Forelimb muscle (tissue), 1 donor: Measurements from ENCODE around the gene ANKRD33B. TPM values are rescaled to one million over a fixed set of nuclear protein-coding genes. Genes with fewer than 3 reads are reported as not detected.
"Not testable (repeated sequence)": the region's sequence is repeated elsewhere in the genome, so short reads cannot be mapped to it uniquely, and the experiment has no call there.

Experiments used
- DNase-seq: peaks from one replicate; pipeline ENCODE4 v3.0.0-alpha.2; 2013; ENCODE audit warnings: low read depth
- polyA plus RNA-seq: library from polyadenylated mRNA; unstranded; fragments of 120-200 nt; gene quantifications from one replicate; pipeline ENCODE4 v1.2.1, GENCODE V29; 2013; ENCODE audit not compliant: insufficient read length

The ANKRD33B gene
- polyA plus RNA-seq: 1.8 TPM

GRCh38 chr5:10563945-10564837 is at the start of gene ANKRD33B:
ANKRD33B (plus strand) TSS chr5:10564070; CDS start chr5:10564468, 398 bp downstream.
- no peak for DNase-seq

DNA sequence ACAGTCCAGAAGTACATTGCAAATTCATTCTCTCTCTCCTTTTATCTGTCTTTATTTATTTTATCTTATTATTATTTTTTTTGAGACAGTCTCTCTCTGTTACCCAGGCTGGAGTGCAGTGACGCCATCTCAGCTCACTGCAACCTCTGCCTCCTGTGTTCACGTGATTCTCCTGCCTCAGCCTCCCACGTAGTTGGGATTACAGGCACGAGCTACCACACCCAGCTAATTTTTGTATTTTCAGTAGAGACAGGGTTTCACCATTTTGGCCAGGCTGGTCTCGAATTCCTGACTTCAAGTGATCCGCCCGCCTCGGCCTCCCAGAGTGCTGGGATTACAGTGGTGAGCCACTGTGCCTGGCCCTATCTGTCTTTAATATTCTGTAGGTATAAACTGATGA is 49.3 kb upstream of the ANKRD33B start:
- DNase-seq: not testable (repeated sequence)

- no peak for DNase-seq
Measured at GRCh38 chr5:10515492-10515891, 48.4 kb upstream of the ANKRD33B start.

DNA sequence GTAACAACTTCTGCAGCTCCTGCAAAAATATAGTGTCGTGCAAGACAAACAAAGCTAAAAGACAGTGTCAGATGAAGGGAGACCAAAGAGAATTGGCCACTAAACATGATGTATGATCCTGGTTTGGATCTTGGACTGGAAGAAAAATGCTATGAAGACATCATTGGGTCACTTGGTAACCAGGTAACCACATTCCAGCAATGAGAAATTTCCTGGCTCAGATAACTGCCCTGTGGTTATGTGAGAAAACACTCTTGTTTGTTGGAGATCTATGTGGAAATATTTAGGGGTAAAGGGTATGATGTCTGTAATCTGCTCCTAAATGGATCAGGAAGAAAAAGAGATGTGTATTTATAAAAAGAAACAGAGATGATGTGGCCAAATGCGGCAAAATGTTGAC is 45.5 kb upstream of the ANKRD33B start:
- no peak for DNase-seq

GRCh38 chr5:10519729-10520128 is 44.1 kb upstream of the ANKRD33B start:
- DNase-seq: no peak

- DNase-seq: no peak
Measured at GRCh38 chr5:10520706-10521105, 43.2 kb upstream of the ANKRD33B start.

DNA sequence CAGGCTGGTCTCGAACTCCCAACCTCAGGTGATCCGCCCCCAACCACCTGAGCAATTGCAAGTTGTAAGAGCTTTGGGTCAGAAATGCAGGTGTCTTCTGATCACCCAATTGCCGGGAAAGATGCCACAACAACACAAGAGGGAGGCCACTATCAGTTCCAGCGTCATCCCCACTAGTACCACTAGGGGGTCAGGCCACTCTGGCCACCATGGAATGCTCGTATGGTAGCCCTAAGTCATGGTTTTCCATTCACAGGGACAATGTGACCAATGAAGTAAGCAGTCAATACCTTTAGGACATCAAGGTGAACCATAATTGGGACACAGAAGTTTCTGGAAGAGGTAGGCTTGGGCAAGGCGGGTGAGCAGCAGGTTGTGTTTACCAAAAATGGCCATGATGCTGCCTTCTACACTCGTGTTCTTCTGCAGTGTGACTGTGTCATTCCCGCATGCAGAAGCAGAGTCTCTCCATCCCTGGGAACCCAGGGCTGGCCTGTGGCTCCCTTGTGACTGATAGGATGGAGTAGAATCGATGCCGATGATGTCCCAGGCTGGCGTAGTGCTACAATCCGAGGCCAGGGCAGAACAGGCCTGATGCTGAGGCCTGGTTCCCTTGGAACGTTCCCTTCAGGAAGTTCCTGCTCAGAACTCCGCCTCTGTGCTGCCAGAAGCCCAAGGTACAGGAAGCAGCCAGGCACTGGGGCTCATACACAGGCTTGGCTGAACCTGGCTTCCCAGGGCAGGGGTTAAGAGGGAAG is 42.2 kb upstream of the ANKRD33B start:
- DNase-seq: no peak

DNA sequence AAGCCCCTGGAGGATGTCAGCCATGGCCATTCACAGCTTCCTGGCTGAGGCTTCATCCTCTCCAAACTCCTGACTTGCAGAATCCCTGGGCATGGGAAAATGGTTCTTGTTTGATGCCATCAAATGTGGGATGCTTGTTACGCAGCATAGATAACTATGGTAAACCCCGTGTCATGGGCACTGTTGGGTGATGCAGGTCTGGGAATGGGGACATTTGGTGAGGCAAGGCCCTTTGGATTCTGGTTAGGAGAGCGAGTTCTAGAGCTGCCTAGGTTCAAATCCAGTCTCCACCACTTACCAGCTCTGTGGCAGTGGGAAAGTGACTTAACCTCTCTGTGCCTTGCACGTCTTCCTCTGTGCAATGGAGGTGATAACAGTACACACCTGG is 41.7 kb upstream of the ANKRD33B start:
- DNase-seq: no peak

DNA sequence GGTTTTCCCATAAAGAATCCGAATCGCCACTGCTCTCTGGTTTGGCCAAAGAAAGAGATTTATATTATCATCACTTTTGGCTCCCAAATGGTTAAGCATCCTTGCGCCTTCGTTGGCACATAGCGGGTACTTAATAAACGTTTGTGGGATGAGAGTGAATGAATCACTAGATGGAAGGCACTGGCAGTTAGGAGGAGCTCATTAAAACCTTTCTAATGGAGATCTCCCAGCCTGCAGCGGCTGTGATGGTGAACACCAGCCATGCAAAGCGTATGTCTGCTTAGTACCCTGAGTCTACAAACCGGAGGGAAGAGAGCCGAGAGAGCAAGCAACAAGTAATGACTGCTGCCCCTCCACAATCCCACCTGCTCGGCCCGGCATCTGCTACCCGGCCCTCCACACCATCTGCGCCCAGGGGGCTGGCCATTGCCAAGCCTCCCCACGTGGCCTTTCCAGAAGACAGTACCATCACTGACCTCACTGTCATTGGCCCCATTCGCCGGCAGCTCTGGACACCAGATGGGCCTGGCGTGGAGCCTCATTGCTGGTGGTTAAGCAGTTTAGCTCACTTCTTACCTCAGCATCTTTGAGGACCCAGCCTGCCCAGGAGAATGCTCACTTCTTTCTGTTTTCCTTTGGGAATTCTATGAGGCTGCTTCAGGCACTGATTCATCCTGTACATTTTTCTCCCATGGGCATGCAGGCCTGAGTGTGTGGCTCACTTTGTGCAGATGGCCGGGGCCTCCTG is 39.3 kb upstream of the ANKRD33B start:
- no peak for DNase-seq

GRCh38 chr5:10525124-10525495 is 38.8 kb upstream of the ANKRD33B start:
- DNase-seq: no peak

- DNase-seq: no peak
Measured at GRCh38 chr5:10527281-10527950, 36.5 kb upstream of the ANKRD33B start.

- peak; percentile 43 for DNase-seq
Measured at GRCh38 chr5:10528056-10528816, 35.6 kb upstream of the ANKRD33B start.

- DNase-seq: no peak
Measured at GRCh38 chr5:10528827-10529226, 35.0 kb upstream of the ANKRD33B start.

DNA sequence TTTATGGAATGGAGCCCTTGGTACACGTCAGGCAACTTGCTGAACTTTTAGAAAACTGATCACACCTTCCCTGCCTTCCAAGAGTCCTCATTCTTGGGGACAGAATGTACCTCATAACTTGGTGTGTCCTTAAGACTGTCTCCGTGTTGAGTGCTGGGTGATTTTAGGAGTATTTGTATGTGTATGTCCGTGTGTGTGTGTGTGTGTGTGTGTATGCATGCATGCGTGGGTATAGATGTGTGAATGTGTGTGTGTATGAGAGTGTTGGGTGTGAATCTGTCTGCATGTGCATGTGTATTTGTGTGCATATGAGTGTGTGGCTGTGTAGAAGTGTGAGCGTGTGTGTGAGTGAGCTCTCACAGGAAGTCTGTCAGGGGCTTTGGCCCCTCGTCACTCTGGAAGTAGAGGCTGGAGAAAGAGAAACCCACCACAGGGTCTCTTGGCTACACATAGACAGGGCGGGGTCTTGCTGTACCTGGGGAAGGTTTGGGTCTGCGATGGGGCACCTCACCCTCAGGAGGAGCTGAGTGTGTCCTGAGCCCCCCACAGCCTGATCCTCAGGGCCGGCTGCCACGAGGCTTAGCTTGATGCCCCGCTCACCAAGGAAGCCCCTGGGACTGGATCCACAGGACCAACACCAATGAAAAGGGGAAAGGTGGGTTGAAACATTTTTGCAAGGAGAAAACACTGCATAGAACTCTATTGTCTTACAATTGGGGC is 33.1 kb upstream of the ANKRD33B start:
- no peak for DNase-seq

- no peak for DNase-seq
Measured at GRCh38 chr5:10532421-10532820, 31.4 kb upstream of the ANKRD33B start.

DNA sequence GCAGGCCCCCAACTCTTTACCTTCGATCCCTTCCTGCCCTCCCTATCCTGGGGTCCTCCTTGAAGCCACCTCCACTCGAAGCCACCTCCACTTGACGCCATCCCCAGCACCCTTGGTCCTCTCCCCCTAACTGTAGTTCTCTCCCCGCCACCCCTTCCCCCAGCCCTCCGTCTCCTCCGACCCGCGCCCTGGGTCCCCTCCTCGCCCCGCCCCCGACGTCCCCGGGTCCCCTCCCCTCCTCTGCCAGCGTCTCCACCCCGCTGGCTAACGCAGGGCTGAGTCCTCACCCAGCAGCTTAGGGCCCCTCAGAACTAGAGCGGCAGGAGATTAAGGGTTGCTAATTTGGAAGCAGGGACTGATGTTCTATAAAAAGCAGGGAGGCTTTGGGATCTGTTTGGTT is 30.6 kb upstream of the ANKRD33B start:
- DNase-seq: no peak

DNA sequence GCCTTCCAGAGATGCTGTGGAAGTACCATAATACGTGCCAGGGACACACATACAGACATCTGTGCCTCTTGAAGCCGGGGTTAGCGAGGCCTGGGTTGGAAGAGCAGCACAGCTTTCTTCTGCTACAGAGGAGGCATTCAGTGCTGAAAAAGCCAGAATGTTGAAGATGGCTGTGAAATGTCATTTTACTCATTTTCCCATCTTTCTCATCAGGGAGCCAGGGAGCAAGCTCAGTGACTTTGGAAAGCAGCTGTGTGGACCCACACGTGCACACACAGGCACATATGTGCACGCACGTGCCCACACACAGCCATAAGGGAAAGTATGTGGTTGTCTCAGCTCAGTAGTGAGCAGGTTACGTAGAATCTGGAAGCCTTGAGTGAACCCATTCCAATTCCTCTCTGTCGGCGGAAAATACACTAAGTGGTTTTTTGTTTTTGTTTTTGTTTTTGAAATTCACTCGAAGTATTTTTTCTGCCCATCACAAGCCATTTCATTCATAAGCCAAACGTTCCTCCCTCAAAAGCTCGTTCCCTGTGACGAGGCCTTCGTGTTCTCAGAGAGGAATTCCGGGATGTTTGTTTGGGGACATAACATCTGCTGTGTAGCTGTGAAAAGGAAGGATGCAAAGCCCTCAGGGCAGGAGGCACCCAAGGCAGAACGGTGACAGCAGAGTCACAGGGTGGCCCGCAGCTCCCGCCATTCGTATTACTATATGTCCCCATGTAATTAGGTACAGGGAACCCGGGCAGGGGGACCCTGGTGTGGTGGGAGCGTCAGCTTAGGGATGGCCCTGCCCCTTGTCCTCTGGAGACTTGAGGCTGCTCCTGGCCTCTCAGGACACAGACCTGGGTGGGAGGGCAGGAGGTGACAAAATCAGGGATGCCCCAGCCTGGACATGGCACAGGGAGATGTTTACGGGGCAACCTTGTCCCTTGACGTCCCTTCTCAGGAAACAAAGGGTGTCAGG is 29.0 kb upstream of the ANKRD33B start:
- DNase-seq: no peak

GRCh38 chr5:10536511-10536910 is 27.4 kb upstream of the ANKRD33B start:
- no peak for DNase-seq
